Measurements from ENCODE around the gene HS6ST2.

DNA sequence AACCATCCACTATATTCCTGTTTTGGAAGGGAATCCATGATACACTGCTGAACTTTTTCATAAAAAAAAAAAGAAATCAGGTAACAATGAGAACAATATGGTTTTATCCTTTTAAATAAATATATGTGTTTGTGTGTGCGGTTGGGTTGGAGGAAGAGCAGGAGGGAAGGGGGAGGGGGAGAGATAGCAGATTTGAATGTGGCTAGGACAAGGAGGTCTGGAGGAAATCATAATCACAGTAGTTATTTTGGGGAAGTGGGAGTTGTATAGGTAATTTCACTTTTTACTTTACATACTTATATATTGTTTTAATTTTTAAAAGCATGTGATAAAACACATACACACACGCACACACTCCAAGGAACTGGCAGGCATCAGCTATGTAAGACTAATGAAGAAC lies 335.1 kb downstream of the HS6ST2 start:
- TF ChIP-seq, protein P1, sequence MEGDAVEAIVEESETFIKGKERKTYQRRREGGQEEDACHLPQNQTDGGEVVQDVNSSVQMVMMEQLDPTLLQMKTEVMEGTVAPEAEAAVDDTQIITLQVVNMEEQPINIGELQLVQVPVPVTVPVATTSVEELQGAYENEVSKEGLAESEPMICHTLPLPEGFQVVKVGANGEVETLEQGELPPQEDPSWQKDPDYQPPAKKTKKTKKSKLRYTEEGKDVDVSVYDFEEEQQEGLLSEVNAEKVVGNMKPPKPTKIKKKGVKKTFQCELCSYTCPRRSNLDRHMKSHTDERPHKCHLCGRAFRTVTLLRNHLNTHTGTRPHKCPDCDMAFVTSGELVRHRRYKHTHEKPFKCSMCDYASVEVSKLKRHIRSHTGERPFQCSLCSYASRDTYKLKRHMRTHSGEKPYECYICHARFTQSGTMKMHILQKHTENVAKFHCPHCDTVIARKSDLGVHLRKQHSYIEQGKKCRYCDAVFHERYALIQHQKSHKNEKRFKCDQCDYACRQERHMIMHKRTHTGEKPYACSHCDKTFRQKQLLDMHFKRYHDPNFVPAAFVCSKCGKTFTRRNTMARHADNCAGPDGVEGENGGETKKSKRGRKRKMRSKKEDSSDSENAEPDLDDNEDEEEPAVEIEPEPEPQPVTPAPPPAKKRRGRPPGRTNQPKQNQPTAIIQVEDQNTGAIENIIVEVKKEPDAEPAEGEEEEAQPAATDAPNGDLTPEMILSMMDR (IDR thresholded peaks at IDR 0.05): no peak
- no peak for TF ChIP-seq POLR2AphosphoS5 (IDR thresholded peaks at IDR 0.05; ENCODE audit: low read depth, low read length)
